ENCODE data around the gene DDI2. TPM values are rescaled to one million over a fixed set of nuclear protein-coding genes. Genes with fewer than 3 reads are reported as not detected.

The DDI2 gene
- polyA plus RNA-seq, 1 donor (not counting 4 experiments of a cell fraction or from before 2014, with no cell fraction given) = 11.5 TPM

DNA sequence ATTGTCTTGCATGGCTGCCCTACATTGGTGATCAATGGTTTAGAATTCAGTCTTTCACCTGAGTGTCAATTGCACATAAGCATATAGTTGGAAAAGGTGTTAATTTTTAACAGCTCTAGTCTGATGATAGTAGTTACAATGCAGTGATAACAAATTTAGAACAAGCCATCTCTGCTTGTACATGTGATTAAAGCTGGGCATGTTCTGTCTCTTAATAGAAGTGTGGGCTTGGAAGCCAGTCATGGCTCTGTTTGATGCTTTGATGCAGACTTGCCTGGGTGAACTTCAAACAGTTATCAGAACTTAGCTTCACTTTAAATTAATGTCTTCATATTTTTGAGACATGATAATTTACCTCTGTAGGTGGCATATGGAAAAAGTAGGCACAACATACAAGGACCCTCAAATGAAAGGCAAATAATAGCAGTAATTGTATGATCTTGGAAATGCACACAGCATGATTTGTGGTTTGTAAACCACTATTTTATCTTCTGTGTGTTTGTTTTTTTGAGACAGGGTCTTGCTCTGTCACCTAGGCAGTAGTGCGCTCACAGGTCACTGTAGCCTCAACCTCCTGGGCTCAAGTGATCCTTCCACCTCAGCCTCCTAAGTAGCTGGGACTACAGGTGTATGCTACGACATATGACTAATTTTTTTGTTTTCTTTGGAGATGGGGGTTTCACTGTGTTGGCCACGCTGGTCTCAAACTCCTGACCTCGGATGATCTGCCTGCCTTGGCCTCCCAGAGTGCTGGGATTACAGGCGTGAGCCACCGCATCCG is 3.8 kb downstream of the DDI2 start:
- H3K79me2 ChIP-seq (ENCODE audit: control insufficient read depth, insufficient read depth, low read length) = peaks cover 85% of the 10 kb centered on the region
- H3K4me3 ChIP-seq (ENCODE audit: control insufficient read depth in 2 of 3, extremely low read depth in 1 of 3, insufficient read depth in 2 of 3, low read depth in 1 of 3, low read length in 3 of 3) = no peak overlapping the region
- no peaks in the 10 kb centered on the region for H3K27me3 ChIP-seq (ENCODE audit: control insufficient read depth, extremely low read depth, insufficient read depth, low read length)
- no peak overlapping the region for H2AFZ ChIP-seq (ENCODE audit: control insufficient read depth, low read length)
- dilution Hi-C loops (cut with MboI; ENCODE audit: extremely low pct_ligation_motif_present, low sequenced_read_pairs) = no loop called here
- H3K9me3 ChIP-seq (ENCODE audit: control insufficient read depth, low read depth, low read length) = no peaks in the 10 kb centered on the region
- no peak overlapping the region for H3K9ac ChIP-seq (ENCODE audit: control insufficient read depth, extremely low read depth, insufficient read depth, low read length)
- no peaks in the 10 kb centered on the region for H3K9me1 ChIP-seq (ENCODE audit: control insufficient read depth, extremely low read depth, insufficient read depth, low read length)
- FAIRE-seq = no peak
- no peak overlapping the region for H3K4me2 ChIP-seq (ENCODE audit: control insufficient read depth, extremely low read depth, insufficient read depth, low read depth, low read length)
- peaks cover 23% of the 10 kb centered on the region for H3K4me1 ChIP-seq (ENCODE audit: control insufficient read depth, extremely low read depth, insufficient read depth, low read length)
- TF ChIP-seq, protein P1, sequence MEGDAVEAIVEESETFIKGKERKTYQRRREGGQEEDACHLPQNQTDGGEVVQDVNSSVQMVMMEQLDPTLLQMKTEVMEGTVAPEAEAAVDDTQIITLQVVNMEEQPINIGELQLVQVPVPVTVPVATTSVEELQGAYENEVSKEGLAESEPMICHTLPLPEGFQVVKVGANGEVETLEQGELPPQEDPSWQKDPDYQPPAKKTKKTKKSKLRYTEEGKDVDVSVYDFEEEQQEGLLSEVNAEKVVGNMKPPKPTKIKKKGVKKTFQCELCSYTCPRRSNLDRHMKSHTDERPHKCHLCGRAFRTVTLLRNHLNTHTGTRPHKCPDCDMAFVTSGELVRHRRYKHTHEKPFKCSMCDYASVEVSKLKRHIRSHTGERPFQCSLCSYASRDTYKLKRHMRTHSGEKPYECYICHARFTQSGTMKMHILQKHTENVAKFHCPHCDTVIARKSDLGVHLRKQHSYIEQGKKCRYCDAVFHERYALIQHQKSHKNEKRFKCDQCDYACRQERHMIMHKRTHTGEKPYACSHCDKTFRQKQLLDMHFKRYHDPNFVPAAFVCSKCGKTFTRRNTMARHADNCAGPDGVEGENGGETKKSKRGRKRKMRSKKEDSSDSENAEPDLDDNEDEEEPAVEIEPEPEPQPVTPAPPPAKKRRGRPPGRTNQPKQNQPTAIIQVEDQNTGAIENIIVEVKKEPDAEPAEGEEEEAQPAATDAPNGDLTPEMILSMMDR (optimal IDR thresholded peaks at IDR 0.05 in 1 of 3, IDR thresholded peaks at IDR 0.05 in 1 of 3, conservative IDR thresholded peaks at IDR 0.05 in 1 of 3; ENCODE audit: extremely low read depth in 1 of 3, insufficient read depth in 2 of 3, low read length in 3 of 3) = no peak
- TF ChIP-seq EZH2 (IDR thresholded peaks at IDR 0.05; ENCODE audit: low read length) = no peak
- H3K36me3 ChIP-seq (ENCODE audit: control insufficient read depth in 2 of 2, extremely low read depth in 1 of 2, insufficient read depth in 2 of 2, low read length in 2 of 2) = peaks cover 0 to 8% of the 10 kb centered on the region in 2 experiments
- peaks cover 3% of the 10 kb centered on the region for H4K20me1 ChIP-seq (ENCODE audit: control insufficient read depth, extremely low read depth, insufficient read depth, low read length)
- H3K27ac ChIP-seq (ENCODE audit: control insufficient read depth, insufficient read depth, low read length) = no peak overlapping the region
- DNase-seq (ENCODE audit: low read depth, low spot score) = no peak

DNA sequence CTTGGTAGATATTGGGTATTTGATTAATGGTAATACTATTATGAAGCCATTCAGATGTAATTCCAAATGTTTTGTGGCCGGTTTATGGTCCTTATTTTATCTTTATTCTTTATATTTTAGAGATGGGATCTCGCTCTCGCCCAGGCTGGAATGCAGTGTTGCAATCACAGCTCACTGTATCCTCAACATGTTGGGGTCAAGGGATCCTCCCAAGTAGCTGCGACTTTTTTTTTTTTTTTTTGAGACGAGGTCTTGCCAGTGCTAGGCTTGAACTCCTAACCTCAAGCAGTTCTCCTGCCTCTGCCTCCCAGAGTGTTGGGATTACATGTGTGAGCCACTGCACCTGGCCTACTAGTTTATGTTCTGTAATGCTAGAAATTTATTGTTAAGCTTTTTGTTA is 4.7 kb downstream of the DDI2 start:
- peaks cover 4 to 15% of the 10 kb centered on the region in 2 experiments for H3K36me3 ChIP-seq (ENCODE audit: control insufficient read depth in 2 of 2, extremely low read depth in 1 of 2, insufficient read depth in 2 of 2, low read length in 2 of 2)
- no peak overlapping the region for H3K9ac ChIP-seq (ENCODE audit: control insufficient read depth, extremely low read depth, insufficient read depth, low read length)
- no peak overlapping the region for H2AFZ ChIP-seq (ENCODE audit: control insufficient read depth, low read length)
- no peaks in the 10 kb centered on the region for H3K9me3 ChIP-seq (ENCODE audit: control insufficient read depth, low read depth, low read length)
- FAIRE-seq (no peak), DNase-seq (ENCODE audit: low read depth, low spot score) (no peak)
- no peak overlapping the region for H3K4me3 ChIP-seq (ENCODE audit: control insufficient read depth in 2 of 3, extremely low read depth in 1 of 3, insufficient read depth in 2 of 3, low read depth in 1 of 3, low read length in 3 of 3)
- no peak for TF ChIP-seq EZH2 (IDR thresholded peaks at IDR 0.05; ENCODE audit: low read length)
- TF ChIP-seq, protein P1 (optimal IDR thresholded peaks at IDR 0.05 in 1 of 3, IDR thresholded peaks at IDR 0.05 in 1 of 3, conservative IDR thresholded peaks at IDR 0.05 in 1 of 3; ENCODE audit: extremely low read depth in 1 of 3, insufficient read depth in 2 of 3, low read length in 3 of 3) = no peak
- peaks cover 93% of the 10 kb centered on the region for H3K79me2 ChIP-seq (ENCODE audit: control insufficient read depth, insufficient read depth, low read length)
- H3K27ac ChIP-seq (ENCODE audit: control insufficient read depth, insufficient read depth, low read length) = no peak overlapping the region
- peaks cover 17% of the 10 kb centered on the region for H3K4me1 ChIP-seq (ENCODE audit: control insufficient read depth, extremely low read depth, insufficient read depth, low read length)
- no peaks in the 10 kb centered on the region for H3K9me1 ChIP-seq (ENCODE audit: control insufficient read depth, extremely low read depth, insufficient read depth, low read length)
- no peak overlapping the region for H3K4me2 ChIP-seq (ENCODE audit: control insufficient read depth, extremely low read depth, insufficient read depth, low read depth, low read length)
- H3K27me3 ChIP-seq (ENCODE audit: control insufficient read depth, extremely low read depth, insufficient read depth, low read length) = no peaks in the 10 kb centered on the region
- dilution Hi-C loops (cut with MboI; ENCODE audit: extremely low pct_ligation_motif_present, low sequenced_read_pairs) = no loop called here
- H4K20me1 ChIP-seq (ENCODE audit: control insufficient read depth, extremely low read depth, insufficient read depth, low read length) = peaks cover 3% of the 10 kb centered on the region

Data from keratinocyte (primary cell).